Stimulated activated naive CD8-positive, alpha-beta T cell treated with anti-CD3 and anti-CD28 coated beads, Interleukin-15, Interleukin-2, amounts not matched to agents 100 ng/mL and 50 ng/mL, for 24 hours (primary cell): Measurements from ENCODE around the gene UNC45A.
A peak's percentile ranks its signal among the peaks of the same experiment; 100 is the strongest.
"Not testable (repeated sequence)": the region's sequence is repeated elsewhere in the genome, so short reads cannot be mapped to it uniquely, and the experiment has no call there.

Source experiments
- H3K27ac Mint-ChIP-seq: one replicate; pipeline ENCODE4 v1.8.0; 2021; ENCODE audit warnings: mild to moderate bottlenecking, mixed read lengths
- H3K27me3 Mint-ChIP-seq: one replicate; pipeline ENCODE4 v1.8.0; 2021; ENCODE audit warnings: mixed read lengths
- H3K36me3 Mint-ChIP-seq: one replicate; pipeline ENCODE4 v1.8.0; 2021; ENCODE audit warnings: low read depth, mixed read lengths
- H3K4me1 Mint-ChIP-seq: one replicate; pipeline ENCODE4 v1.8.0; 2021; ENCODE audit warnings: low read depth, mixed read lengths
- H3K4me3 Mint-ChIP-seq: one replicate; pipeline ENCODE4 v1.8.0; 2021; ENCODE audit warnings: mild to moderate bottlenecking, mixed read lengths
- H3K9me3 Mint-ChIP-seq: one replicate; pipeline ENCODE4 v1.8.0; 2021; ENCODE audit warnings: mixed read lengths

The UNC45A gene

GRCh38 chr15:90934949-90935751, at the start of gene UNC45A:
Gene UNC45A (plus strand): TSS chr15:90935285. CDS start chr15:90935325, 40 bp downstream.
- Mint-ChIP-seq H3K27me3 (no peaks in the 10 kb centered on the region), H3K27ac (peak within 1 kb of the TSS; percentile 92), H3K4me1 (peaks cover 43% of the 10 kb centered on the region), H3K9me3 (no peaks in the 10 kb centered on the region), H3K36me3 (peaks cover 22% of the 10 kb centered on the region), H3K4me3 (peak within 1 kb of the TSS; percentile 83)

DNA sequence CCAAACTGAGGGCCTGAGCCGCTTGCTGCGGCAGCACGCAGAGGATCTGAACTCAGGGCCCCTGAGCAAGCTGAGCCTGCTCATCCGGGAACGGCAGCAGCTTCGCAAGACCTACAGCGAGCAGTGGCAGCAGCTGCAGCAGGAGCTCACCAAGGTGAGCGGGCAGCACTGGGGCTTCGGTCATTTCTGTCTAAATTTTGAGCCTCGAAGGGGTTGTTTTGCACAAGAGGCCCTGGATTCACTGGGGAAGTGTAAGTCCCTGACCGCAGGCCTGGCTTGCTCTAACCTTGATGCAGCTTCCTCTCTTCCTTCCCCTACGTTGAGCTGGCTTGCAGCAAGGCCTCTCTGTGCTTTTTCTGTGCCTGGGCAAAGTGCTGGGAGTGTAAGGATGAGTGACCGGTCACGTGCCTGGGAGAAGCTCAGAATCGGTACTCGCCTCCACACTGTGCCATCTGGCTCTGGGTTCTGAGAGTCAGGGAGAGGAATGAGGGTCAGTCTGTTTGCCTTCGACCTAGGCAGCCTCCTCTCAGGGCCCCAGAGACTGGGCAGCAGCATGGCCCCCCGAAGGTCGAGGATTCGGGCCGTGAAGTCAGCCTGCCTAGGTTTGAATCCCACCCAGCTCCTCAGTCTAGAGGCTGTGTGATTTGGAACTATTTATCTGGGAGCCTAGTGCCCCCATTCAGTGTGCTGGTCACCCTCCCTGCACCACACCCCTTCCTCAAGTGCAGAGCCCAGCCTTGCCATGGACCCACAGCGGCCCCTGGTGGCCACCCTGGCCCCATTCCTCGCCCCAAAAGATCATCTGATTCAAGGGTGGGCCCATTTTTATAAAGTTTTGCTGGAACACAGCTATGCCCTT, 49.4 kb upstream of the UNC45A start:
- H3K9me3 Mint-ChIP-seq: no peaks in the 10 kb centered on the region
- peak overlapping the region; percentile 49 for H3K4me3 Mint-ChIP-seq
- no peaks in the 10 kb centered on the region for H3K36me3 Mint-ChIP-seq
- no peak overlapping the region for H3K27ac Mint-ChIP-seq
- H3K27me3 Mint-ChIP-seq: no peaks in the 10 kb centered on the region
- H3K4me1 Mint-ChIP-seq: peaks cover 15% of the 10 kb centered on the region

DNA sequence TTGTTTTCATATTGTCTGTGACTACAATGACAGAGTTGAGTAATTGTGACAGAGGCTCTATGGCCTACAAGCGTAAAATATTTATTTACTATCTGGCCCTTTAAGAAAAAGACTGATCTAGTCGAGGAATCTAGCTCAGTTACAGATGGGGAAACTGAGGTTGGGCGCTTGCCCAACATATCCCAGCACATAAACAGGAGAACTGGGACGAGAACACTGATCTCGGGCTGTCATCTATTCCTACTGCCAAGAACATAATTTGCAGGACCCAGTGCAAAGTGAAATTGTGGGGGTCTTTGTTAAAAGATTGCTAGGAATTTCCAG, 48.8 kb upstream of the UNC45A start:
- Mint-ChIP-seq H3K4me3 (no peak overlapping the region), H3K36me3 (no peaks in the 10 kb centered on the region), H3K4me1 (peaks cover 15% of the 10 kb centered on the region), H3K9me3 (no peaks in the 10 kb centered on the region), H3K27ac (no peak overlapping the region), H3K27me3 (no peaks in the 10 kb centered on the region)

DNA sequence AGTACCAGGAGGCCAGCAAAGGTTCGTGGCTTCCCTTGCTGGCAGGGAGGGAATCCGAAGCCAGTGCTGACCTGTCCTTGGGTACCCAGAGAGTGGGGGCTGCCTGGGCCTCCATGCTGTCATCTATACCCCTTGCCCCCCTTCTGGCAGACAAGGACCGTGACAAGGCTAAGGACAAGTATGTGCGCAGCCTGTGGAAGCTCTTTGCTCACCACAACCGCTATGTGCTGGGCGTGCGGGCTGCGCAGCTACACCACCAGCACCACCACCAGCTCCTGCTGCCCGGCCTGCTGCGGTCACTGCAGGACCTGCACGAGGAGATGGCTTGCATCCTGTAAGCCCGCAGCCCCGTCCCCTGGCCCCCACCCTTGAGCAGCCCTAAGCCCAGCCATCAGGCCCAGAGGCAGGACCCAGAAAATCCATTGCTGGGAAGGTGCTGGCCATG, 48.0 kb upstream of the UNC45A start:
- Mint-ChIP-seq H3K4me3 (no peak overlapping the region), H3K4me1 (peaks cover 15% of the 10 kb centered on the region), H3K27ac (no peak overlapping the region), H3K9me3 (no peaks in the 10 kb centered on the region), H3K36me3 (no peaks in the 10 kb centered on the region), H3K27me3 (no peaks in the 10 kb centered on the region)

DNA sequence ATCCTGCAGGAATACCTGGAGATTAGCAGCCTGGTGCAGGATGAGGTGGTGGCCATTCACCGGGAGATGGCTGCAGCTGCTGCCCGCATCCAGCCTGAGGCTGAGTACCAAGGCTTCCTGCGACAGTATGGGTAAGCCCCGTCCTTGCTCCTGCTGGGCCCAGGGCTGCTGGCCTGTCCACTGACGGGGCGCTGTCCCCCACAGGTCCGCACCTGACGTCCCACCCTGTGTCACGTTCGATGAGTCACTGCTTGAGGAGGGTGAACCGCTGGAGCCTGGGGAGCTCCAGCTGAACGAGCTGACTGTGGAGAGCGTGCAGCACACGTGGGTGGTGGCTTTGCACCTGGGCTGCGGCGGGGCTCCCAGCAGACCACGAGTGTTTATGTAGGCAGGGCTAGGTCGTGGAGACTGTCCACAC, 45.8 kb upstream of the UNC45A start:
- Mint-ChIP-seq H3K27me3 (no peaks in the 10 kb centered on the region), H3K36me3 (no peaks in the 10 kb centered on the region), H3K4me3 (no peak overlapping the region), H3K4me1 (peaks cover 15% of the 10 kb centered on the region), H3K9me3 (no peaks in the 10 kb centered on the region), H3K27ac (no peak overlapping the region)

DNA sequence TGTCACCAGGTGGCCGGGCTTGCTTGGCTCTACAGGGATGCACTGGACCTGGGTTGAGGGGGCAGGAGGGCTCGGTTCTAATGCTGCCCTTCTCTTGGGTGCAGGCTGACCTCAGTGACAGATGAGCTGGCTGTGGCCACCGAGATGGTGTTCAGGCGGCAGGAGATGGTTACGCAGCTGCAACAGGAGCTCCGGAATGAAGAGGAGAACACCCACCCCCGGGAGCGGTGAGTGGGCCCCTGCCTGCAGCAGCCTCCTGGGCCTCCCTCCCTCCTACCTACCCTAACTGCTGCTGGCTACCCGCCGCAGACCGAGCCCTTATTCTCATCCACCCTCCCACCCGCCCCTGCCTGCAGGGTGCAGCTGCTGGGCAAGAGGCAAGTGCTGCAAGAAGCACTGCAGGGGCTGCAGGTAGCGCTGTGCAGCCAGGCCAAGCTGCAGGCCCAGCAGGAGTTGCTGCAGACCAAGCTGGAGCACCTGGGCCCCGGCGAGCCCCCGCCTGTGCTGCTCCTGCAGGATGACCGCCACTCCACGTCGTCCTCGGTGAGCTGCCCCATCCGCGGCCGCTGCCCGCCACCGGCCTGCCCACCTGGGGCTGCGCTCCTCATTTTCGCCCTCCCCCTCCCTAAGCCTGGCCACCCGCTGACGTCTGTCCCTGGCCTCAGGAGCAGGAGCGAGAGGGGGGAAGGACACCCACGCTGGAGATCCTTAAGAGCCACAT, 45.2 kb upstream of the UNC45A start:
- Mint-ChIP-seq H3K36me3 (no peaks in the 10 kb centered on the region), H3K27me3 (no peaks in the 10 kb centered on the region), H3K27ac (no peak overlapping the region), H3K4me1 (peaks cover 14% of the 10 kb centered on the region), H3K9me3 (no peaks in the 10 kb centered on the region), H3K4me3 (no peak overlapping the region)

DNA sequence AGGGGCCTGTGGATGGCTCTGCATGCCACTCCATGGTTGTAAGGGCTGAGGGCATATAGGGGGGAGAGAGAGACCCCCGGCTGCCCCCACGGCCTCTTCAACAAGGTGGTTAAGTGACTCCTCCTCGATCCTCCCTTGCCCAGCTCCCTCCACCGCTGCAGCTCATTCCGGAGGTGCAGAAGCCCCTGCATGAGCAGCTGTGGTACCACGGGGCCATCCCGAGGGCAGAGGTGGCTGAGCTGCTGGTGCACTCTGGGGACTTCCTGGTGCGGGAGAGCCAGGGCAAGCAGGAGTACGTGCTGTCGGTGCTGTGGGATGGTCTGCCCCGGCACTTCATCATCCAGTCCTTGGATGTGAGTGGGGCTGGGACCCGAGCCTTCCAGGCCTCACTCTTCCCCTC, 44.2 kb upstream of the UNC45A start:
- Mint-ChIP-seq H3K36me3 (no peaks in the 10 kb centered on the region), H3K27ac (no peak overlapping the region), H3K27me3 (no peaks in the 10 kb centered on the region), H3K4me1 (peaks cover 5% of the 10 kb centered on the region), H3K9me3 (no peaks in the 10 kb centered on the region), H3K4me3 (no peak overlapping the region)

- H3K27ac Mint-ChIP-seq: no peak overlapping the region
- H3K36me3 Mint-ChIP-seq: no peaks in the 10 kb centered on the region
- H3K4me3 Mint-ChIP-seq: no peak overlapping the region
- H3K4me1 Mint-ChIP-seq: peaks cover 1% of the 10 kb centered on the region
- H3K27me3 Mint-ChIP-seq: no peaks in the 10 kb centered on the region
- H3K9me3 Mint-ChIP-seq: no peaks in the 10 kb centered on the region
Observed at GRCh38 chr15:90891346-90891949, 43.6 kb upstream of the UNC45A start.

DNA sequence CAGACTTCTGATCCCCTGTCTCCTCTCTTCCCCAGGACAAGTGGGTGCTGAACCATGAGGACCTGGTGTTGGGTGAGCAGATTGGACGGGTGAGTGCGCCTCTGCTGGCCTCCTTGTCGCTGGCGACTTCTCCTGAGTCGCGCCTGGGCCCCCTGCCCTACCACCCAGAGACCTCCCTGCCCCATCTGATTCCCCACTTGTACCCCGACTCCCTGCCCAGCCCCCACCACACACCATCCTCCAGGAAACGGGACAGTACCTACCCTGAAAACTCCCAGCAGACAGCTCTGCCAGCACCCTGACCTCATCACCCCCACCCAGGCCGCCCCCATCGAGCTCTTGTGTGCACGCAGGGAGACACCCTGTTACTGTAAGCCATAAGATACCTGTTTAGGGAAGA, 43.1 kb upstream of the UNC45A start:
- no peaks in the 10 kb centered on the region for H3K36me3 Mint-ChIP-seq
- no peak overlapping the region for H3K27ac Mint-ChIP-seq
- peaks cover 4% of the 10 kb centered on the region for H3K4me1 Mint-ChIP-seq
- H3K4me3 Mint-ChIP-seq: no peak overlapping the region
- H3K27me3 Mint-ChIP-seq: no peaks in the 10 kb centered on the region
- no peaks in the 10 kb centered on the region for H3K9me3 Mint-ChIP-seq

GRCh38 chr15:90892498-90893174, 42.4 kb upstream of the UNC45A start:
- H3K9me3 Mint-ChIP-seq: no peaks in the 10 kb centered on the region
- no peak overlapping the region for H3K27ac Mint-ChIP-seq
- no peaks in the 10 kb centered on the region for H3K27me3 Mint-ChIP-seq
- H3K4me3 Mint-ChIP-seq: no peak overlapping the region
- no peaks in the 10 kb centered on the region for H3K36me3 Mint-ChIP-seq
- H3K4me1 Mint-ChIP-seq: peaks cover 4% of the 10 kb centered on the region

GRCh38 chr15:90893175-90894090, 41.7 kb upstream of the UNC45A start:
- no peaks in the 10 kb centered on the region for H3K36me3 Mint-ChIP-seq
- H3K4me3 Mint-ChIP-seq: no peak overlapping the region
- no peak overlapping the region for H3K27ac Mint-ChIP-seq

DNA sequence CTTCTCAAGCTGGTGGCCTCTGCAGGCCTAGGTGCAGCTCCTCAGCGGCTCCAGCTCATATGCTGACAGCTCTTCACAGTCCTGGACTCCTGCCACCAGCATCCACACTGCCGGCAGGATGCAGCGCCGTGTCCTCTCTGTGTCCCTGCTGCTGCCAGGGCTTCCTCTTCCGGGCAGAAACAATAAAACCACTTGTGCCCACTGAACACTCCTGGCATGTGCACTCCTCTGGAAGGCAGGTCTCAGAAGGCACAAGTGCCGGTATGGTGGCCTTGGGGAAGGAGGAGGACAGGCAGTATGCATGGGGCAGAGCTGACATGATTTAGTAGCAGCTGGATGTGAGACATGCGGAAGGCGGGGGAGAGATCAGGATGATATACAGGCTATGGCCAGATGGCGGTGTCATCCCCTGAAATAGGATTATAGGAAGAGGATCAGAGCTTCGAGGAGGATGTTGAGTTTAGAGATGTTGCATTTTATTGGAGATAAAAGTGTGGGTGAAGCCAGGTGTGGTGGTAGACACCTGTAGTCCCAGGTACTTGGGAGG, 39.4 kb upstream of the UNC45A start:
- no peak overlapping the region for H3K27ac Mint-ChIP-seq
- H3K9me3 Mint-ChIP-seq: no peaks in the 10 kb centered on the region
- H3K4me1 Mint-ChIP-seq: peaks cover 6% of the 10 kb centered on the region
- H3K36me3 Mint-ChIP-seq: no peaks in the 10 kb centered on the region
- no peaks in the 10 kb centered on the region for H3K27me3 Mint-ChIP-seq
- H3K4me3 Mint-ChIP-seq: no peak overlapping the region

More at GRCh38 chr15:90893175-90894090, 41.7 kb upstream of the UNC45A start:
- no peaks in the 10 kb centered on the region for H3K27me3 Mint-ChIP-seq
- H3K4me1 Mint-ChIP-seq: peaks cover 4% of the 10 kb centered on the region
- no peaks in the 10 kb centered on the region for H3K9me3 Mint-ChIP-seq

DNA sequence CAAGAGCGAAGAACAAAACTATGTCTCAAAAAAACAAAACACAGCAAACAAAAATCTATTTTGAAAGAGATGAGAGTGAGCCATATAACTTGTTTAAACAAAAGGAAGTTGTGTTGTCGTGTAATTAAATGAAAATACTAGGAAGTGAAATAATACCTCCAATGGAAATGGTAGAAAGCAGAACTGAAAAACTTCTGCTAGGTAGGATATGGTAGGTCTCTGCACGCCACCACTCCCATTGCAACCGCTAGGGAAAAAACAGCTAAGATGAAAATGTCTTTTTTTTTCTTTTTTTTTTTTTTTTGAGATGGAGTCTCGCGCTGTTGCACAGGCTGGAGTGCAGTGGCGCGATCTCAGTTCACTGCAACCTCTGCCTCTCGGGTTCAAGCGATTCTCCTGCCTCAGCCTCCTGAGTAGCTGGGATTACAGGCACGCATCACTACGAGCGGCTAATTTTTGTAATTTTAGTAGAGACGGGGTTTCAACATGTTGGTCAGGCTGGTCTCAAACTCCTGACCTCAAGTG, 37.9 kb upstream of the UNC45A start:
- not testable (repeated sequence) for H3K9me3 Mint-ChIP-seq, H3K4me3 Mint-ChIP-seq, H3K36me3 Mint-ChIP-seq, H3K27me3 Mint-ChIP-seq
- H3K4me1 Mint-ChIP-seq: peaks cover 18% of the 10 kb centered on the region
- peak overlapping the region; percentile 11 for H3K27ac Mint-ChIP-seq
